AG10803 (cell line): ENCODE results near the gene ZDHHC22.

Source experiments
- DNase-seq: peaks from one replicate; pipeline ENCODE4 v3.0.0; 2010; ENCODE audit warnings: low read depth
- H3K4me3 ChIP-seq: 2 replicates; pipeline ENCODE4 v1.5.1; 2011; ENCODE audit warnings: mild to moderate bottlenecking, low read length, control low read depth
- CTCF ChIP-seq: conservative IDR thresholded peaks from 2 replicates; pipeline ENCODE4 v1.5.1; 2011; ENCODE audit warnings: mild to moderate bottlenecking, low read length, control low read depth, inconsistent platforms

ZDHHC22 gene

GRCh38 chr14:77139022-77139421, 2.6 kb downstream of the ZDHHC22 start:
- no peak for TF ChIP-seq CTCF
- H3K4me3 ChIP-seq, result no peak overlapping the region
- DNase-seq, result no peak

- DNase-seq, result peak; percentile 36
- H3K4me3 ChIP-seq, result no peak overlapping the region
- TF ChIP-seq CTCF, result no peak
Measured at GRCh38 chr14:77133720-77134338, 7.8 kb downstream of the ZDHHC22 start.

GRCh38 chr14:77131871-77132486, 9.6 kb downstream of the ZDHHC22 start:
- no peak overlapping the region for H3K4me3 ChIP-seq
- TF ChIP-seq CTCF, result no peak
- no peak for DNase-seq

- no peak overlapping the region for H3K4me3 ChIP-seq
- no peak for DNase-seq
- no peak for TF ChIP-seq CTCF
Measured at GRCh38 chr14:77131206-77131605, 10.4 kb downstream of the ZDHHC22 start.

GRCh38 chr14:77130386-77130785, 11.2 kb downstream of the ZDHHC22 start:
- no peak for DNase-seq
- no peak for TF ChIP-seq CTCF

GRCh38 chr14:77128414-77128891, 13.1 kb downstream of the ZDHHC22 start:
- no peak for DNase-seq
- TF ChIP-seq CTCF, result no peak

More at GRCh38 chr14:77130386-77130785, 11.2 kb downstream of the ZDHHC22 start:
- no peak overlapping the region for H3K4me3 ChIP-seq

GRCh38 chr14:77126461-77126990, 15.1 kb downstream of the ZDHHC22 start:
- no peak overlapping the region for H3K4me3 ChIP-seq

More at GRCh38 chr14:77128414-77128891, 13.1 kb downstream of the ZDHHC22 start:
- no peak overlapping the region for H3K4me3 ChIP-seq

More at GRCh38 chr14:77126461-77126990, 15.1 kb downstream of the ZDHHC22 start:
- TF ChIP-seq CTCF, result no peak
- DNase-seq, result no peak
